ENCODE data around the gene GEMIN7.

The GEMIN7 gene

DNA sequence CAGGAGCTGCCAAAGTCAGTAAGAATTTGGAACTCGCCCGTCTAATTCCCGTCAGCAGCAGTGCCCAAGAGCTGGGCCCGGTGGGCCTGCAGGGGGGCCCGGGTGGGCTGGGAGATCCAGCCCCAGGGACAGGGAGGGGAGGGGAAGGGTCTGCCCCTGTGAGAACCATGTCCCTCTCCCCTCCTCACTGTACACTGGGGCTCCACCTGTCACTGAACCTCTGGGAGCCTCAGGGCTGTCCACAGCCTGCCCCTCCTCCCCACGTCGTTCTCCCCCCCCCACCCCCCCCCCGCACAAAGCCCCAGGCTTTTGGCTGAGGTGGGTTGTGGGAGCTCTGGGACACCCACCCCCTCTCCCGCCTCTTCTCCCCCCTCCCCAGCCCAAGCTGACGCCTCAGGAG is 11.0 kb upstream of the GEMIN7 start:
- H3K9me3 ChIP-seq (ENCODE audit: severe bottlenecking) = no peaks in the 10 kb centered on the region

DNA sequence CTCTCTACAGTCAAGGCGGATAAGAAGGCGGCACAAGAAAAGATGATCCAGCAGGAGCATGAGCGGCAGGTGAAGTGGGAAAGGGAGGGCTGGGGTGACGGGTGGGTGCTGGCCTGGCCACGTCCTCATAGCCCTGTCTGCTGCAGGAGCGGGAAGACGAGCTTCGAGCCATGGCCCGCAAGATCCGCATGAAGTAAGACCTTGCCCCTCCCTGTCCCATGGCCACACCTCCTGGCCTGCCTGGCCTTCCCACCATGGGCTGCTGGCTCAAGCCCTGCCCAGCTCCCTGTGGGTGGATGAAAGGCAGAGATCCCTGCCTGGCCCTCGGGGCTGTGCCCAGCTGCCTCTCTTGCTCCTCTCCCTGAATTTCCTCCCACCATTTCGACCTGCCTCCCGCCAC is 10.0 kb upstream of the GEMIN7 start:
- Histone ChIP-seq H3K4me1 (ENCODE audit: insufficient read depth, poor library complexity, severe bottlenecking) (no peaks in the 10 kb centered on the region), H3K36me3 (ENCODE audit: low read depth) (peaks cover 44% of the 10 kb centered on the region), H3K27me3 (ENCODE audit: insufficient read depth, poor library complexity, severe bottlenecking) (no peaks in the 10 kb centered on the region), H3K4me3 (ENCODE audit: severe bottlenecking) (no peak overlapping the region), H3K27ac (ENCODE audit: poor library complexity, severe bottlenecking) (no peak overlapping the region), H3K9me3 (ENCODE audit: severe bottlenecking) (no peaks in the 10 kb centered on the region)
- TF ChIP-seq, protein P1, sequence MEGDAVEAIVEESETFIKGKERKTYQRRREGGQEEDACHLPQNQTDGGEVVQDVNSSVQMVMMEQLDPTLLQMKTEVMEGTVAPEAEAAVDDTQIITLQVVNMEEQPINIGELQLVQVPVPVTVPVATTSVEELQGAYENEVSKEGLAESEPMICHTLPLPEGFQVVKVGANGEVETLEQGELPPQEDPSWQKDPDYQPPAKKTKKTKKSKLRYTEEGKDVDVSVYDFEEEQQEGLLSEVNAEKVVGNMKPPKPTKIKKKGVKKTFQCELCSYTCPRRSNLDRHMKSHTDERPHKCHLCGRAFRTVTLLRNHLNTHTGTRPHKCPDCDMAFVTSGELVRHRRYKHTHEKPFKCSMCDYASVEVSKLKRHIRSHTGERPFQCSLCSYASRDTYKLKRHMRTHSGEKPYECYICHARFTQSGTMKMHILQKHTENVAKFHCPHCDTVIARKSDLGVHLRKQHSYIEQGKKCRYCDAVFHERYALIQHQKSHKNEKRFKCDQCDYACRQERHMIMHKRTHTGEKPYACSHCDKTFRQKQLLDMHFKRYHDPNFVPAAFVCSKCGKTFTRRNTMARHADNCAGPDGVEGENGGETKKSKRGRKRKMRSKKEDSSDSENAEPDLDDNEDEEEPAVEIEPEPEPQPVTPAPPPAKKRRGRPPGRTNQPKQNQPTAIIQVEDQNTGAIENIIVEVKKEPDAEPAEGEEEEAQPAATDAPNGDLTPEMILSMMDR (IDR thresholded peaks at IDR 0.05; ENCODE audit: poor library complexity, severe bottlenecking) = no peak
- DNase-seq (ENCODE audit: low spot score) (no peak), ATAC-seq (ENCODE audit: low read depth) (peak; percentile 87)

More for the DNA sequence above, 11.0 kb upstream of the GEMIN7 start:
- no peak overlapping the region for H3K4me3 ChIP-seq (ENCODE audit: severe bottlenecking)
- no peak overlapping the region for H3K27ac ChIP-seq (ENCODE audit: poor library complexity, severe bottlenecking)
- TF ChIP-seq, protein P1 (IDR thresholded peaks at IDR 0.05; ENCODE audit: poor library complexity, severe bottlenecking) = no peak
- DNase-seq (ENCODE audit: low spot score) (no peak), ATAC-seq (ENCODE audit: low read depth) (no peak)
- H3K36me3 ChIP-seq (ENCODE audit: low read depth) = peaks cover 50% of the 10 kb centered on the region
- no peaks in the 10 kb centered on the region for H3K4me1 ChIP-seq (ENCODE audit: insufficient read depth, poor library complexity, severe bottlenecking)
- H3K27me3 ChIP-seq (ENCODE audit: insufficient read depth, poor library complexity, severe bottlenecking) = no peaks in the 10 kb centered on the region

DNA sequence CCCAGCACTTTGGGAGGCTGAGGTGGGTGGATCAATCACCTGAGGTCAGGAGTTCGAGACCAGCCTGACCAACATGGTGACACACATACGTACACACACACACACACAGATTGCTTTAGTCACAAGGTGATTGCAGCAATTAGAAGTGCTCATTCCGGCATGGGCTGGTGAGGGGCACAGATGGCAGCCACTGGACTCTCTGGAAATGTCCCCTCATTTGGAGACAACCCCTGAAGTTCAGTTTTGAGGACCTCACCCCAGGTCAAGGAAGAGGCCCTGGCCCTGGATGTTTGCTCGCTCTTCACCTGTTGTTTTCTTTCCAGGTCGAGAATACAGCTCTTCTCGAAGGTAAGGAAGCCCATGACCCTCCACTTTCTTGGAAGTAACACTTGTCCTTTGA is 8.8 kb upstream of the GEMIN7 start:
- TF ChIP-seq, protein P1 (IDR thresholded peaks at IDR 0.05; ENCODE audit: poor library complexity, severe bottlenecking) = no peak

GRCh38 chr19:45070861-45071544 is 8.1 kb upstream of the GEMIN7 start:
- TF ChIP-seq, protein P1 (IDR thresholded peaks at IDR 0.05; ENCODE audit: poor library complexity, severe bottlenecking) = no peak
- no peak for DNase-seq (ENCODE audit: low spot score)
- peaks cover 33% of the 10 kb centered on the region for H3K36me3 ChIP-seq (ENCODE audit: low read depth)

More for the DNA sequence above, 8.8 kb upstream of the GEMIN7 start:
- Histone ChIP-seq H3K9me3 (ENCODE audit: severe bottlenecking) (no peaks in the 10 kb centered on the region), H3K27me3 (ENCODE audit: insufficient read depth, poor library complexity, severe bottlenecking) (no peaks in the 10 kb centered on the region), H3K4me1 (ENCODE audit: insufficient read depth, poor library complexity, severe bottlenecking) (no peaks in the 10 kb centered on the region), H3K4me3 (ENCODE audit: severe bottlenecking) (no peak overlapping the region), H3K27ac (ENCODE audit: poor library complexity, severe bottlenecking) (no peak overlapping the region), H3K36me3 (ENCODE audit: low read depth) (peaks cover 36% of the 10 kb centered on the region)
- DNase-seq (ENCODE audit: low spot score) (no peak), ATAC-seq (ENCODE audit: low read depth) (no peak)

GRCh38 chr19:45071545-45071938 is 7.5 kb upstream of the GEMIN7 start:
- no peaks in the 10 kb centered on the region for H3K9me3 ChIP-seq (ENCODE audit: severe bottlenecking)
- TF ChIP-seq, protein P1 (IDR thresholded peaks at IDR 0.05; ENCODE audit: poor library complexity, severe bottlenecking) = no peak
- H3K4me3 ChIP-seq (ENCODE audit: severe bottlenecking) = no peak overlapping the region
- H3K27me3 ChIP-seq (ENCODE audit: insufficient read depth, poor library complexity, severe bottlenecking) = no peaks in the 10 kb centered on the region
- peaks cover 31% of the 10 kb centered on the region for H3K36me3 ChIP-seq (ENCODE audit: low read depth)
- no peak for ATAC-seq (ENCODE audit: low read depth)
- no peak for DNase-seq (ENCODE audit: low spot score)
- peaks cover under 1% of the 10 kb centered on the region for H3K4me1 ChIP-seq (ENCODE audit: insufficient read depth, poor library complexity, severe bottlenecking)
- H3K27ac ChIP-seq (ENCODE audit: poor library complexity, severe bottlenecking) = no peak overlapping the region

More at GRCh38 chr19:45070861-45071544, 8.1 kb upstream of the GEMIN7 start:
- Histone ChIP-seq H3K4me1 (ENCODE audit: insufficient read depth, poor library complexity, severe bottlenecking) (no peaks in the 10 kb centered on the region), H3K27me3 (ENCODE audit: insufficient read depth, poor library complexity, severe bottlenecking) (no peaks in the 10 kb centered on the region), H3K9me3 (ENCODE audit: severe bottlenecking) (no peaks in the 10 kb centered on the region), H3K4me3 (ENCODE audit: severe bottlenecking) (no peak overlapping the region), H3K27ac (ENCODE audit: poor library complexity, severe bottlenecking) (no peak overlapping the region)
- ATAC-seq (ENCODE audit: low read depth) = no peak
